HCT116 (cell line): ENCODE results near the gene MCC.

Experiments
- CEBPB ChIP-seq: IDR thresholded peaks from 2 replicates; pipeline ENCODE4 v1.6.1; 2012; ENCODE audit warnings: low read depth
- CTCF ChIP-seq, 3 experiments: fragments of 200-600 bp in 1 of 3; sonication (generic) in 1 of 3; IDR thresholded peaks in 2 of 3; conservative IDR thresholded peaks in 1 of 3; 2 replicates each; pipeline ENCODE4 v1.5.1; 2012 to 2017; ENCODE audit warnings: low read depth in 2 of 3, low read length in 2 of 3, antibody characterized with exemption in 1 of 3, borderline replicate concordance in 1 of 3, control low read depth in 1 of 3, mild to moderate bottlenecking in 1 of 3, mixed read lengths in 1 of 3, mixed run types in 1 of 3, moderate library complexity in 1 of 3; ENCODE audit not compliant: insufficient read depth in 1 of 3
- ELF1 ChIP-seq: IDR thresholded peaks from 2 replicates; pipeline ENCODE4 v1.6.1; 2012; ENCODE audit warnings: low read depth, borderline replicate concordance
- EZH2 ChIP-seq: fragments of 200-600 bp; sonication (generic); IDR thresholded peaks from 2 replicates; pipeline ENCODE4 v1.6.1; 2017; ENCODE audit warnings: antibody characterized with exemption, mixed run types
- EZH2phosphoT487 ChIP-seq: fragments of 200-600 bp; IDR thresholded peaks from 2 replicates; pipeline ENCODE4 v1.6.1; 2018; ENCODE audit warnings: antibody characterized with exemption, borderline replicate concordance
- JUND ChIP-seq: IDR thresholded peaks from 2 replicates; pipeline ENCODE4 v1.6.1; 2012
- POLR2A ChIP-seq: IDR thresholded peaks from 2 replicates; pipeline ENCODE4 v1.7.0; 2011; ENCODE audit warnings: borderline replicate concordance; ENCODE audit not compliant: insufficient read depth, insufficient read length; ENCODE audit errors: extremely low read depth
- POLR2AphosphoS5 ChIP-seq: IDR thresholded peaks from 2 replicates; pipeline ENCODE4 v1.6.1; 2011; ENCODE audit warnings: mild to moderate bottlenecking, low read depth, low read length, moderate library complexity
- RAD21 ChIP-seq: IDR thresholded peaks from 2 replicates; pipeline ENCODE4 v1.6.1; 2012; ENCODE audit warnings: low read depth, mild to moderate bottlenecking
- REST ChIP-seq: IDR thresholded peaks from 2 replicates; pipeline ENCODE4 v1.6.1; 2012; ENCODE audit warnings: low read depth
- ZNF274 ChIP-seq: fragments of 200-500 bp; sonication (Bioruptor generic); IDR thresholded peaks from 2 replicates; pipeline ENCODE4 v1.6.1; 2014; ENCODE audit warnings: mild to moderate bottlenecking, low read depth, low read length, inconsistent platforms

GRCh38 chr5:113242481-113243348 lies 245.5 kb downstream of the MCC start:
- TF ChIP-seq EZH2phosphoT487 (no peak), CEBPB (no peak), POLR2A (no peak), CTCF (IDR thresholded peaks at IDR 0.05 in 2 of 3, conservative IDR thresholded peaks at IDR 0.05 in 1 of 3; ENCODE audit: borderline replicate concordance in 1 of 3, insufficient read depth in 1 of 3, low read depth in 2 of 3, low read length in 2 of 3) (no peak), RAD21 (no peak), JUND (no peak), REST (no peak), ZNF274 (no peak), EZH2 (no peak), ELF1 (no peak), POLR2AphosphoS5 (no peak)
